ENCODE results near the gene SPTAN1. TPM values are rescaled to one million over a fixed set of nuclear protein-coding genes. Genes with fewer than 3 reads are reported as not detected.
A peak's percentile ranks its signal among the peaks of the same experiment; 100 is the strongest.

Gene SPTAN1
- total and polyA plus RNA-seq, 9 donors = 120 to 301 (median 261) TPM

GRCh38 chr9:128634111-128634510 is 81.7 kb downstream of the SPTAN1 start:
- no peaks in the 10 kb centered on the region for H3K27me3 ChIP-seq
- no peaks in the 10 kb centered on the region for H3K36me3 ChIP-seq
- TF ChIP-seq POLR2A (IDR thresholded peaks at IDR 0.05) = no peak
- TF ChIP-seq, protein P1, sequence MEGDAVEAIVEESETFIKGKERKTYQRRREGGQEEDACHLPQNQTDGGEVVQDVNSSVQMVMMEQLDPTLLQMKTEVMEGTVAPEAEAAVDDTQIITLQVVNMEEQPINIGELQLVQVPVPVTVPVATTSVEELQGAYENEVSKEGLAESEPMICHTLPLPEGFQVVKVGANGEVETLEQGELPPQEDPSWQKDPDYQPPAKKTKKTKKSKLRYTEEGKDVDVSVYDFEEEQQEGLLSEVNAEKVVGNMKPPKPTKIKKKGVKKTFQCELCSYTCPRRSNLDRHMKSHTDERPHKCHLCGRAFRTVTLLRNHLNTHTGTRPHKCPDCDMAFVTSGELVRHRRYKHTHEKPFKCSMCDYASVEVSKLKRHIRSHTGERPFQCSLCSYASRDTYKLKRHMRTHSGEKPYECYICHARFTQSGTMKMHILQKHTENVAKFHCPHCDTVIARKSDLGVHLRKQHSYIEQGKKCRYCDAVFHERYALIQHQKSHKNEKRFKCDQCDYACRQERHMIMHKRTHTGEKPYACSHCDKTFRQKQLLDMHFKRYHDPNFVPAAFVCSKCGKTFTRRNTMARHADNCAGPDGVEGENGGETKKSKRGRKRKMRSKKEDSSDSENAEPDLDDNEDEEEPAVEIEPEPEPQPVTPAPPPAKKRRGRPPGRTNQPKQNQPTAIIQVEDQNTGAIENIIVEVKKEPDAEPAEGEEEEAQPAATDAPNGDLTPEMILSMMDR (IDR thresholded peaks at IDR 0.05) = no peak
- no peak for TF ChIP-seq EP300 (IDR thresholded peaks at IDR 0.05)
- intact Hi-C loops (cut with DNase I) = loop anchor here in 1 of 4 donors (2.0 kb wide), 1 partner anchor 69 kb away; the partner anchor contains the start of gene PKN3
- 83 to 87% (median 87%) methylated on average over 10 of the region's 10 CpGs for WGBS, 3 donors
- no peak overlapping the region for H3K27ac ChIP-seq
- no peaks in the 10 kb centered on the region for H3K9me3 ChIP-seq
- H3K4me3 ChIP-seq = no peak overlapping the region
- H3K4me1 ChIP-seq (ENCODE audit: insufficient read depth) = peaks cover 14% of the 10 kb centered on the region
- DNase-seq = no peak

DNA sequence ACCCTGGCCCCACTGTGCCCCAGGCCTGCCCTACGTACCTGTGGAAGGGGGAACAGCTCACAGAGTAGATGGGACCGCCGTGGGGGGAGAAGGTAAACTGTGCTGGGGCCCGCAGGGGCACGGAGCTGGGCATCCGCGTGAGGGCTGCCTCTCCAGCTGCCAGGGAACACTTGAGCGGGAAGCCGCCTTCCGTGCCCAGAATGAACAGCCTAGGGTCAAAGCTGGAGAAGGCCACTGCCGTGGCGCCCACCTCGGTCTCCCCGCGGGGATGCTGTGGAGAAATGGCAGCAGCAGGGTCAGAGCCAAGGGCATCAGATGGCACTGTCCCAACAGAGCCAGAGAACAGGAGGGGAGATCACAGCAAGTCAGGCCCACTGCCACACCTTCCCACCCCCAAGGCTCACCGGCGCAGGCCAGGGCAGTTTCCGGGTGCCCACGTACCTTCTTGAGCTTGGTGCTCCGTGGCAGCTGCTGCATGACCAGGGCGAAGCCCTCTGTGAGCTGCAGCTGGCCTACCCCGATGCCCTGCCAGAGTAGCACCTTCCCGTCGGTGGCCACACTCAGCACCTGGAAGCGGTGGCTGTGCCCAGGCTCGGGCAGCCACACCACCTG is 82.4 kb downstream of the SPTAN1 start:
- Histone ChIP-seq H3K9me3 (no peaks in the 10 kb centered on the region), H3K4me1 (ENCODE audit: insufficient read depth) (peaks cover 14% of the 10 kb centered on the region), H3K27ac (peak overlapping the region; percentile 41 to 78), H3K4me3 (no peak overlapping the region), H3K27me3 (no peaks in the 10 kb centered on the region), H3K36me3 (no peaks in the 10 kb centered on the region)
- WGBS, 3 donors = 66 to 78% (median 69%) methylated on average over 26 of the region's 26 CpGs
- TF ChIP-seq, protein P1 (IDR thresholded peaks at IDR 0.05) = no peak
- no peak for TF ChIP-seq EP300 (IDR thresholded peaks at IDR 0.05)
- no peak for TF ChIP-seq POLR2A (IDR thresholded peaks at IDR 0.05)
- DNase-seq = peak in 1 of 5 donors; percentile 44
- intact Hi-C loops (cut with DNase I) = loop anchor here in 2 of 4 donors (2.0 to 5.0 kb wide), 2 partner anchors 58 to 68 kb away; partner anchors contain the start of gene PKN3 (in 1 of the 2)

GRCh38 chr9:128635266-128636023 is 83.1 kb downstream of the SPTAN1 start:
- no peaks in the 10 kb centered on the region for H3K9me3 ChIP-seq
- peak overlapping the region; percentile 41 to 78 for H3K27ac ChIP-seq
- H3K4me1 ChIP-seq (ENCODE audit: insufficient read depth) = peaks cover 14% of the 10 kb centered on the region
- DNase-seq = peak; percentile 85 to 92 (median 88)
- 13 to 18% (median 15%) methylated on average over 20 of the region's 20 CpGs for WGBS, 3 donors
- H3K36me3 ChIP-seq = no peaks in the 10 kb centered on the region
- no peak overlapping the region for H3K4me3 ChIP-seq
- TF ChIP-seq EP300 (IDR thresholded peaks at IDR 0.05) (no peak), POLR2A (IDR thresholded peaks at IDR 0.05) (no peak)
- TF ChIP-seq, protein P1 (IDR thresholded peaks at IDR 0.05) = peak; percentile 57 to 74 (median 61)
- no peaks in the 10 kb centered on the region for H3K27me3 ChIP-seq
- intact Hi-C loops (cut with DNase I) = loop anchor here in 2 of 4 donors (2.0 to 5.0 kb wide), 2 partner anchors 57 to 67 kb away; partner anchors contain the start of gene PKN3 (in 1 of the 2)

GRCh38 chr9:128636024-128636390 is 83.6 kb downstream of the SPTAN1 start:
- TF ChIP-seq POLR2A (IDR thresholded peaks at IDR 0.05) (no peak), EP300 (IDR thresholded peaks at IDR 0.05) (no peak)
- TF ChIP-seq, protein P1 (IDR thresholded peaks at IDR 0.05) = no peak
- Histone ChIP-seq H3K36me3 (no peaks in the 10 kb centered on the region), H3K27me3 (no peaks in the 10 kb centered on the region), H3K4me1 (ENCODE audit: insufficient read depth) (peaks cover 14% of the 10 kb centered on the region), H3K4me3 (no peak overlapping the region), H3K27ac (peak overlapping the region; percentile 26 to 78), H3K9me3 (no peaks in the 10 kb centered on the region)
- WGBS, 3 donors = 53 to 70% (median 62%) methylated on average over 5 to 16 of the region's 16 CpGs
- intact Hi-C loops (cut with DNase I) = loop anchor here in 1 of 4 donors (5.0 kb wide), 1 partner anchor 56 kb away; no protein-coding TSS in a partner anchor
- DNase-seq = peak; percentile 44 to 77 (median 63)
